ENCODE measurements around the gene CCL3.

DNA sequence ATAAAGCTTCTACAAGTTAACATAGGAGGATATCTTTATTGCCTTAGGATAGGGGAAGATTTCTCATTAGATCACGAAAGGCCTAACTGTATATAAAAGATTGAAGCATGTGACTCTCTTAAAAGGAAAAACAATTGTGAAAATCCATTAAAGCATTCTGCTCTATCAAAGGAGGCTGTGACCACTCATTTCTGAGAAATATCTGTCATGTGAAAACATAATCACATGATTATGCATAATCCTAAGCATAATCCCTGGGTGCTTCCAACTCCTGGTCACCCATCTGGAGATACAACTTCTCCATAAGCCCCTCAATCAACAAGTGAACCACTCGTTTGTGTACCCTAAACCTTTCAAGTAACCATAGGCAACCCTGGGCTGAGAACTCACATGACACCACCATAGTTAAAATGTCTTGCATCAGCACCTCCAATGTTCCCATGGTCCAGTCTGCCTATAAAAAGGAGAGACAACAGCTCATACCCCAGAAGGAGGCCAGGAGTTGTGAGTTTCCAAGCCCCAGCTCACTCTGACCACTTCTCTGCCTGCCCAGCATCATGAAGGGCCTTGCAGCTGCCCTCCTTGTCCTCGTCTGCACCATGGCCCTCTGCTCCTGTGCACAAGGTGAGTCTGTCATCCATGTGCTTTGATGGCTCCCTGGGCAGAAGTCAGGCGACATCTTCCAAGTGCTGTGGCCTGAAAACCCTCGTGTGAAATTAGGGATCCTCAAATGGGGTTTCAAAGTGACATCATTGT, 26.0 kb downstream of the CCL3 start, which contains the start of gene CCL18:
- TF ChIP-seq, protein P1, sequence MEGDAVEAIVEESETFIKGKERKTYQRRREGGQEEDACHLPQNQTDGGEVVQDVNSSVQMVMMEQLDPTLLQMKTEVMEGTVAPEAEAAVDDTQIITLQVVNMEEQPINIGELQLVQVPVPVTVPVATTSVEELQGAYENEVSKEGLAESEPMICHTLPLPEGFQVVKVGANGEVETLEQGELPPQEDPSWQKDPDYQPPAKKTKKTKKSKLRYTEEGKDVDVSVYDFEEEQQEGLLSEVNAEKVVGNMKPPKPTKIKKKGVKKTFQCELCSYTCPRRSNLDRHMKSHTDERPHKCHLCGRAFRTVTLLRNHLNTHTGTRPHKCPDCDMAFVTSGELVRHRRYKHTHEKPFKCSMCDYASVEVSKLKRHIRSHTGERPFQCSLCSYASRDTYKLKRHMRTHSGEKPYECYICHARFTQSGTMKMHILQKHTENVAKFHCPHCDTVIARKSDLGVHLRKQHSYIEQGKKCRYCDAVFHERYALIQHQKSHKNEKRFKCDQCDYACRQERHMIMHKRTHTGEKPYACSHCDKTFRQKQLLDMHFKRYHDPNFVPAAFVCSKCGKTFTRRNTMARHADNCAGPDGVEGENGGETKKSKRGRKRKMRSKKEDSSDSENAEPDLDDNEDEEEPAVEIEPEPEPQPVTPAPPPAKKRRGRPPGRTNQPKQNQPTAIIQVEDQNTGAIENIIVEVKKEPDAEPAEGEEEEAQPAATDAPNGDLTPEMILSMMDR (conservative IDR thresholded peaks at IDR 0.05; ENCODE audit: low read depth, low read length) = no peak
- TF ChIP-seq MAZ (IDR thresholded peaks at IDR 0.05; ENCODE audit: borderline replicate concordance, low read depth, low read length) = no peak
